ENCODE measurements around the gene SMCHD1.

GRCh38 chr18:2794159-2794558 lies 138.6 kb downstream of the SMCHD1 start:
- TF ChIP-seq CTCF (conservative IDR thresholded peaks at IDR 0.05; ENCODE audit: low read depth in 2 of 2) (no peak), EZH2phosphoT487 (IDR thresholded peaks at IDR 0.05; ENCODE audit: unreplicated experiment) (no peak), CREB1 (CRISPR knock-in tag; IDR thresholded peaks at IDR 0.05; ENCODE audit: low read depth) (no peak), POLR2AphosphoS5 (IDR thresholded peaks at IDR 0.05; ENCODE audit: low read depth) (no peak), EZH2 (IDR thresholded peaks at IDR 0.05; ENCODE audit: low read depth, unreplicated experiment) (no peak), REST (IDR thresholded peaks at IDR 0.05; ENCODE audit: unreplicated experiment) (no peak), ZNF114 (CRISPR knock-in tag; IDR thresholded peaks at IDR 0.05) (no peak), NANOG (IDR thresholded peaks at IDR 0.05; ENCODE audit: borderline replicate concordance) (no peak), ZNF331 (CRISPR knock-in tag; IDR thresholded peaks at IDR 0.05; ENCODE audit: low read depth) (no peak)
